T47D (cell line): Measurements from ENCODE around the gene CYP27C1.
"Not testable (repeated sequence)": the region's sequence is repeated elsewhere in the genome, so short reads cannot be mapped to it uniquely, and the experiment has no call there.

ENCODE experiments used
- DNase-seq, 2 experiments: peaks; one replicate each; pipeline versions ENCODE4 v3.0.0 to v3.0.0-alpha.2; 2011 to 2012; ENCODE audit warnings: low read depth in 1 of 2, low spot score in 1 of 2
- JUND ChIP-seq: IDR thresholded peaks from 2 replicates; pipeline ENCODE4 v1.6.1; 2012; ENCODE audit warnings: low read depth
- in situ Hi-C: cut with HindIII; loops from 2 replicates; pipeline ENCODE4 v1.10.0; 2016; ENCODE audit warnings: low sequenced_read_pairs, low pct_unique_long_range_greater_than_20kb

CYP27C1 gene

DNA sequence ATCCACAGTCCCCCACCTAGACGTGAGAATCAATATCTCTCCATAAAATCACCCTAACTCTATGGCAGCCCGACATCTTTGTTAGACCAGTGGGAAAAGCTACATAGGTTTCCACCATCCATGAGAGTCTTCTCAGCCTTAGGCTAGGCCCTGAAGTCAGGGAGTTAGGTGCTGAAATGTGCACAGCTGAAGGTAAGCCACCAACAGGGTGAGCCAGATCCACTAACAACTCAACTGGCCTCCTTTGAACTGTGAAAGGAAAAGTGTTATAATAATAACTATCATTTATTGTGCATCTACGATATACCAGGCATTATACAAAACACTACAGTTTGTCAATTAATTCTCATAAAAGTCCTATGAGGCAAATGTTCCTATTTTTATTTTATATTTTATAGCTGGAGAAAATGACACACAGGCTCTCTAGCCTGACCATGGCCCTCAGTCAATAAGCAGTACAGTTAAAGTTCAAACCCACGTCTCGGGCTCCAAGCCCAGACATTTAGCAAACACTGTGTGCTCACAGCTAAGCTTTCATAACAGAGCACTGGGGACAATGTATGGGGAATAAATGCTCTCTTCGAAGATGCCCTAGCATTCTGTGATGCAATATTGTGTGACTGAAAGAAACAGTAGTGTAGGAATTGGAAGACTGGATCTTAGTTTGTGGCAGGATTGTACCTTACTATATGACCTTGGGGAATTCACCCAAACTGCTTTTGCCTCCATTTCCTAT lies 11.2 kb upstream of the CYP27C1 start:
- no peak for TF ChIP-seq JUND
- DNase-seq, result no peak
- in situ Hi-C loops, result no loop called here

- no peak for TF ChIP-seq JUND
- in situ Hi-C loops, result no loop called here
- DNase-seq, result no peak
These were observed 9.5 kb upstream of the CYP27C1 start for GRCh38 chr2:127229555-127229954.

GRCh38 chr2:127228102-127228501 lies 8.0 kb upstream of the CYP27C1 start:
- in situ Hi-C loops, result no loop called here
- TF ChIP-seq JUND, result no peak
- DNase-seq, result no peak

- in situ Hi-C loops, DNase-seq: not testable (repeated sequence)
These were observed 7.2 kb upstream of the CYP27C1 start for GRCh38 chr2:127227264-127227660.

GRCh38 chr2:127226520-127227263 lies 6.6 kb upstream of the CYP27C1 start:
- in situ Hi-C loops, result no loop called here
- peak; percentile 77 for TF ChIP-seq JUND
- DNase-seq, result peak; percentile 43 to 92

DNA sequence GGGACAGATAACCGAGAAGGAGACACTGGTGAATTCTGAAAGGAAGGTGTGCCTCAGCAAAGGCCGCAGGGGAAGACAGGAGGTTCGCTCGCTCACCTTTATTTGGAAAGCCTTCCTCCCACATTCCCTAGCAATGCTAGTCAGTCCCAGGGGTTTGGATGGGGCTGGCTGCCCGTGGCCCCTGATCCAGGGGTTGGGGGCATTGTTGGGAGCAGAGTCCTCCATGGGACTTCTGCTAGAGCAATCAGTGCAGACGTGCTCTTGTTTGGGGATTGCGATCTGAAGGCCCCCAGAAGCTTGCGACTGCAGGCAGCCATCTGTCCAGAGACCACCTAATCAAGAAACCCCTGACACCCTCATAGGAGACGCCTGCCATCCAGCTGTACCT lies 6.0 kb upstream of the CYP27C1 start:
- TF ChIP-seq JUND, result no peak
- DNase-seq, result peak in 1 of 2 experiments; percentile 37
- in situ Hi-C loops, result no loop called here

GRCh38 chr2:127225186-127225960 lies 5.3 kb upstream of the CYP27C1 start:
- no peak for TF ChIP-seq JUND
- DNase-seq, result peak in 1 of 2 experiments; percentile 56
- in situ Hi-C loops, result no loop called here

- DNase-seq, in situ Hi-C loops: not testable (repeated sequence)
These were observed 4.0 kb upstream of the CYP27C1 start for GRCh38 chr2:127224135-127224534.

- TF ChIP-seq JUND, result no peak
- in situ Hi-C loops, result no loop called here
- no peak for DNase-seq
These were observed 849 bp upstream of the CYP27C1 start for GRCh38 chr2:127220768-127221527.

DNA sequence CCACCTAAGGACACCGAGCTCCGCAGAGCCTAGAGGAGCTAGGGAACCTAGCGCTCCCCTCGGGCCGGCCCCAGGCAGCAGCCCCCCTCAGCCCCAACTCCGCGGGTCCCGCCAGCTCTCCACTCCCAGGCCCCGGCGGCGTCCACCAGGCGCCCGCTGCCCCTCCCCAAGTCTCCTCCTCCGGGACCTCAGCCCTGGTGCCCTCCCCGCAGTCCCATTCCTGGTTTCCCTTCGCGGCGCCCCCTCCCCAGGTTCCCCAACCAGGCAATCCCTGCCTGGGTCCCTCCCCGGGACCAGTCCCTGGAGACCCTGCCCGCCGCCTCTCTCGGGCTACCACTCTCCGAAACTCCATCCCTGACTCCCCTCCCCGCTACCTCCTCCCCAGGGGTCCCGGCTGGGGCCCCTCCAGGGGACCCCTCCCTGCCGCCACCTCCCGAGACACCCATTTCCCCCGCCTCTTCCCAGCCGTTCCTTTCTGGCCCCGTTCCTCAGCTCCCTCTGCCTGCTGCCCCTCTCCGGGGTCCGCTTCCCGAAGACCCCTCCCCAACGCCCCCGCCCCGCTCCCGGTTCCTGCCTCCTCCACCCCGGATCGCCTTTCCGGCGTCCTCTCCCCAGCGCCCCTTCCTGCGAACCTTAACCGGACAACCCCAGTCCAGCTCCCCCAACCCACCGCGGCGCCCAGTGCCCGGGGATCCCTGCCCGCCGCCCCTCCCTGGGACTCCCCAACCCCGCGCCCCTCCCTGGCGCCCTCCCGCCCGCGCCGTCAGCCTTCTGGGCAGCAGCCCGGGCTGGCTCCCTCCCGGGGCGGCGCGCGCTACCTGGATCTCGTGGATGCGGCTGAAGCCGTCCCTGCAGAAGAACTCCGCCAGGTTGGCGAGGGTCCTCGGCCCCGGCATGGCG lies 678 bp downstream of the CYP27C1 start:
- in situ Hi-C loops, result no loop called here
- TF ChIP-seq JUND, result no peak
- no peak for DNase-seq

DNA sequence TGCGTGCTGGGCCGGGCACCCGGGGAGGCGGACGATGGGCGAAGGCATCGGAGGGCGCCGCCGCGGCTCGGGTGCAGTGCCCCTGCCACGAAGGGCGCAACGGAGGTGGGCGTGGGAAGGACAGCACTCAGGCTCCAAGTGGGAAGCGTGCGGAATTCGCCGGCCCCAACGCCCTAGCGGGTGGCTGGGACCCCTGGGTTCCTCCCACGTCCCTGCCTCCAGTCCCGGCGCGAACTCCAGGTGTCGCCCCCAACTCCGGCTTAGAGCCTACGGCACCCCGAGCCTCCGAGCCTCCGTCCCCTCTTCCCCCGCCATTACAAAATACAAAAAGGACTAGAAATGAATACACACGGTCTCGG lies 1.3 kb downstream of the CYP27C1 start:
- TF ChIP-seq JUND, result no peak
- DNase-seq, result no peak
- in situ Hi-C loops, result no loop called here
